Suprapubic skin (tissue), 4 donors: Measurements from ENCODE around the gene TMUB1.

ENCODE experiments used
- CTCF ChIP-seq, 2 donors: fragments of 200-600 bp in 1 of 2; fragments of 450-650 bp in 1 of 2; sonication (generic) in 1 of 2; IDR thresholded peaks; one replicate each; pipeline ENCODE4 v1.5.1; 2016 to 2019; ENCODE audit warnings: antibody characterized with exemption in 2 of 2, mild to moderate bottlenecking in 1 of 2, moderate library complexity in 1 of 2
- EP300 ChIP-seq: sonication (generic); formaldehyde crosslinking; IDR thresholded peaks from one replicate; pipeline ENCODE4 v1.6.1; 2017; ENCODE audit warnings: antibody characterized with exemption
- POLR2A ChIP-seq, 2 donors: fragments of 450-650 bp; IDR thresholded peaks; one replicate each; pipeline ENCODE4 v1.6.1; 2017; ENCODE audit warnings: antibody characterized with exemption in 2 of 2, mild to moderate bottlenecking in 2 of 2, moderate library complexity in 2 of 2
- POLR2AphosphoS5 ChIP-seq, 3 donors: sonication (generic); formaldehyde crosslinking; IDR thresholded peaks; one replicate each; pipeline ENCODE4 v1.6.1; 2017; ENCODE audit warnings: antibody characterized with exemption in 3 of 3

- TF ChIP-seq POLR2A (IDR thresholded peaks at IDR 0.05) (no peak), EP300 (no peak), CTCF (IDR thresholded peaks at IDR 0.05) (no peak), POLR2AphosphoS5 (IDR thresholded peaks at IDR 0.05) (no peak)
These were observed 7.7 kb downstream of the TMUB1 start for GRCh38 chr7:151075662-151075971.
